Measurements from ENCODE around the gene PSTPIP2. TPM values are rescaled to one million over a fixed set of nuclear protein-coding genes. Genes with fewer than 3 reads are reported as not detected.

Gene PSTPIP2
- total and polyA plus RNA-seq, 2 of the 8 experiments (the other 6 are each of a cell fraction or from before 2014, with no cell fraction given), result 1.8 to 2.4 TPM

DNA sequence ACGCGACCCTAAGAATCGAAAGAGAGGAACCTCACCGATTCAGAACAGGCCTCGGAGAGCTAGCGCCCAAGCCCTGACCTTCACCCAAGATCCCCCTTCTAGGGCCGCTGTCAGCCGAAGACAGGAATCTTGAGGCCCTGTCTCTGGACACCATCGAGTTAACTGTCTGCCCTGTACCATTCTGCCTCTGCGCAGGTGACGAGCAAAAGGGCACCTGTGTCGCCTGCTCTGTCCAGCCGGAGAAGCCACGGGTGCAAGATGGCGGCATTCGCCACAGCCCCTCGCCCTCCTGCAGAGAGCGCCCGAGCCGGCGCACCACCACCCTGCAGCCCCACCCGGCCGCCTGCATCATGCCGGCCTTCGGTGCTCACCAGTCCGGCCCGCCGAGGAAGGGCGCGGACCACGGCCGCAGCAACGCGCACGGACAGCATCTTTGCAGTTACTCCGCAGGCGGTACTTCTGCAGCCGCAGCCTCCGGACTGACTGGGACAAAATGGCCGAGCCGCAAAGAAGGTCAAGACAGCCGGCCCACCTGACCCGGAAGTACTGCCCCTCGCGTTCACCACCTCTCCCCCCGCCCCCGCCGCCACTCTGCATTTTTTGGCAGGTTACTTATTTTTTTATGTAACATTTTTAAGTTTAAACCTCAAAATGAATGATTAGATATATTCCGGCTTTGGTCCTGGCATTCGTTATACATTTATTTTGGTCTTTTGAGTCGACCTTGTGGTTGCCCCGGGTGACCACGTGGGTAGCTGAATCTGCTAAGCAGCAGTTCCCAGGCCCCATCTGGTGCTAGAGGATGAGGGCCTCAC, 25.9 kb upstream of the PSTPIP2 start, which contains the start of gene ATP5F1A (continued):
- TF ChIP-seq NRF1 (IDR thresholded peaks at IDR 0.05; ENCODE audit: low read depth, low read length) (no peak), E2F6 (IDR thresholded peaks at IDR 0.05) (peak; percentile 53), GTF2F1 (IDR thresholded peaks at IDR 0.05; ENCODE audit: borderline replicate concordance, low read depth, low read length) (no peak), CBX8 (IDR thresholded peaks at IDR 0.05; ENCODE audit: borderline replicate concordance, low read depth, low read length) (no peak), ZNF274 (IDR thresholded peaks at IDR 0.05; ENCODE audit: borderline replicate concordance, extremely low read depth, low read length) (no peak), TBP (IDR thresholded peaks at IDR 0.05; ENCODE audit: low read depth, low read length) (peak; percentile 72)
